Renal pelvis (tissue), 4 donors: ENCODE data around the gene DYNLRB1. TPM values are rescaled to one million over a fixed set of nuclear protein-coding genes. Genes with fewer than 3 reads are reported as not detected.
"Not testable (repeated sequence)": the region's sequence is repeated elsewhere in the genome, so short reads cannot be mapped to it uniquely, and the experiment has no call there.

ENCODE experiments used
- DNase-seq: peaks from one replicate; pipeline ENCODE4 v3.0.0-alpha.2; 2013
- polyA plus RNA-seq, 3 donors: library from polyadenylated mRNA; unstranded; fragments of 120-200 nt; gene quantifications; one replicate each; pipeline ENCODE4 v1.2.1, GENCODE V29; 2013; ENCODE audit not compliant: insufficient read length in 3 of 3

DYNLRB1 gene
- polyA plus RNA-seq, 3 donors, result 196 to 225 (median 205) TPM

GRCh38 chr20:34500823-34501222 lies 15.4 kb upstream of the DYNLRB1 start:
- DNase-seq, result no peak

GRCh38 chr20:34506480-34506879 lies 9.7 kb upstream of the DYNLRB1 start:
- no peak for DNase-seq

- no peak for DNase-seq
These were observed 8.4 kb upstream of the DYNLRB1 start for GRCh38 chr20:34507702-34508413.

- no peak for DNase-seq
These were observed 5.6 kb upstream of the DYNLRB1 start for GRCh38 chr20:34510575-34510974.

GRCh38 chr20:34511891-34512265 lies 4.3 kb upstream of the DYNLRB1 start:
- DNase-seq, result no peak

- no peak for DNase-seq
These were observed 3.8 kb upstream of the DYNLRB1 start for GRCh38 chr20:34512266-34512954.

GRCh38 chr20:34512955-34513419 lies 3.2 kb upstream of the DYNLRB1 start:
- DNase-seq, result no peak

- not testable (repeated sequence) for DNase-seq
These were observed 2.2 kb upstream of the DYNLRB1 start for GRCh38 chr20:34514034-34514433.

GRCh38 chr20:34514897-34515483 lies 1.2 kb upstream of the DYNLRB1 start:
- no peak for DNase-seq

- DNase-seq, result peak; percentile 68
These were observed 557 bp upstream of the DYNLRB1 start for GRCh38 chr20:34515484-34516246.

- no peak for DNase-seq
These were observed 888 bp downstream of the DYNLRB1 start for GRCh38 chr20:34517114-34517505.

GRCh38 chr20:34518863-34519262 lies 2.6 kb downstream of the DYNLRB1 start:
- not testable (repeated sequence) for DNase-seq

GRCh38 chr20:34519841-34520240 lies 3.6 kb downstream of the DYNLRB1 start:
- not testable (repeated sequence) for DNase-seq

- DNase-seq, result no peak
These were observed 7.0 kb downstream of the DYNLRB1 start for GRCh38 chr20:34522969-34523871.

GRCh38 chr20:34524426-34524825 lies 8.2 kb downstream of the DYNLRB1 start:
- DNase-seq, result no peak

GRCh38 chr20:34525342-34525708 lies 9.1 kb downstream of the DYNLRB1 start:
- DNase-seq, result no peak

- no peak for DNase-seq
These were observed 9.6 kb downstream of the DYNLRB1 start for GRCh38 chr20:34525709-34526416.

GRCh38 chr20:34526466-34526865 lies 10.2 kb downstream of the DYNLRB1 start:
- DNase-seq, result no peak

- DNase-seq, result no peak
These were observed 10.8 kb downstream of the DYNLRB1 start for GRCh38 chr20:34527016-34527415.

GRCh38 chr20:34528921-34529297 lies 12.7 kb downstream of the DYNLRB1 start:
- DNase-seq, result no peak

GRCh38 chr20:34529742-34530141 lies 13.5 kb downstream of the DYNLRB1 start:
- DNase-seq, result no peak
